ENCODE results near the gene CDH8.

DNA sequence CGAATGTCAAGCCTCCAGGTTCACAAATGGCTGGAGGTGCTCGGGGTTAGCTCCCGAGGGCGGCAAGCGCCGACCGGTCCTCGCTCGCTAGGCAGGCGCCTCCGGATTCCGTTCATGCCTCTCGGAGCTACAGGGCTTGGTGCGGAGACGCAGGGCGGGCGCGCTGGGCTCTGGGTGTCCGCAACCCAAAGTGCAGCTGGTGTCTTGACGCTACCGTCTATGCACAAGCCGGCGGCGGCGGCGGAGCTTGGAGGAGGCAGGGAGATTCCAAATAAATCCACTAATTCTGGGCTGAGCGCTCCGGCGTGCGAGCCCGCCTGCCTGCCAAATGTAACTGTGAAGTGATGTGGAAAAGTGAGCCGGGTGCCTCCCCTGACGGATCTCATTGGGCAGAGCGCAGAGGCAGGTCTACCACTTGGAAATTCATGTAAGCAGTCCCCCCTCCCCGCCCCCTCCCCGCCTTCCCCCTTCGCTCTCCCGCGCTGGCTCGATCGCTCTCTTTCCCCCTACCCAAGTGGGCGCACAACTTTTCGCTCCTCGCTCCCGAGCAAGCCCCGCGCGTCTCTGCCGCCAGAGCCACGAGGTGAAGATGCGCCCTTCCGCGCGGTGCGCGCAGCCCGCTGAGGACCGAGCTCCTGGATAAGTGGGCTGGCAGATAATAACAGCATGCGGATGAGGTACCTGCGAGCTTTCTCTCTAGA is at the start of gene CDH8:
- TF ChIP-seq, protein P1, sequence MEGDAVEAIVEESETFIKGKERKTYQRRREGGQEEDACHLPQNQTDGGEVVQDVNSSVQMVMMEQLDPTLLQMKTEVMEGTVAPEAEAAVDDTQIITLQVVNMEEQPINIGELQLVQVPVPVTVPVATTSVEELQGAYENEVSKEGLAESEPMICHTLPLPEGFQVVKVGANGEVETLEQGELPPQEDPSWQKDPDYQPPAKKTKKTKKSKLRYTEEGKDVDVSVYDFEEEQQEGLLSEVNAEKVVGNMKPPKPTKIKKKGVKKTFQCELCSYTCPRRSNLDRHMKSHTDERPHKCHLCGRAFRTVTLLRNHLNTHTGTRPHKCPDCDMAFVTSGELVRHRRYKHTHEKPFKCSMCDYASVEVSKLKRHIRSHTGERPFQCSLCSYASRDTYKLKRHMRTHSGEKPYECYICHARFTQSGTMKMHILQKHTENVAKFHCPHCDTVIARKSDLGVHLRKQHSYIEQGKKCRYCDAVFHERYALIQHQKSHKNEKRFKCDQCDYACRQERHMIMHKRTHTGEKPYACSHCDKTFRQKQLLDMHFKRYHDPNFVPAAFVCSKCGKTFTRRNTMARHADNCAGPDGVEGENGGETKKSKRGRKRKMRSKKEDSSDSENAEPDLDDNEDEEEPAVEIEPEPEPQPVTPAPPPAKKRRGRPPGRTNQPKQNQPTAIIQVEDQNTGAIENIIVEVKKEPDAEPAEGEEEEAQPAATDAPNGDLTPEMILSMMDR (conservative IDR thresholded peaks at IDR 0.05 in 1 of 2, IDR thresholded peaks at IDR 0.05 in 1 of 2; ENCODE audit: low read depth in 1 of 2, low read length in 2 of 2) = no peak
- TF ChIP-seq EZH2 (IDR thresholded peaks at IDR 0.05; ENCODE audit: low read length, missing control alignments) = no peak
